ENCODE results near the gene CDK14. TPM values are rescaled to one million over a fixed set of nuclear protein-coding genes. Genes with fewer than 3 reads are reported as not detected.
"Not testable (repeated sequence)": the region's sequence is repeated elsewhere in the genome, so short reads cannot be mapped to it uniquely, and the experiment has no call there.

Gene CDK14
- total and polyA plus RNA-seq, 11 donors = 2.9 to 37.7 (median 21.3) TPM

GRCh38 chr7:90797596-90797995 lies 201.5 kb downstream of the CDK14 start:
- intact Hi-C loops (cut with DNase I) = no loop called here
- no peak for DNase-seq
- no peak overlapping the region for H3K27ac ChIP-seq
- H3K4me1 ChIP-seq = no peaks in the 10 kb centered on the region
- no peaks in the 10 kb centered on the region for H3K36me3 ChIP-seq
- TF ChIP-seq POLR2A (IDR thresholded peaks at IDR 0.05) (no peak), CTCF (IDR thresholded peaks at IDR 0.05) (no peak)
- no peak for ATAC-seq
- H3K9me3 ChIP-seq = peaks cover 0 to 19% (median 3%) of the 10 kb centered on the region in 12 donors
- WGBS, 4 donors = 78 to 82% (median 80%) methylated on average over 2 of the region's 2 CpGs
- H3K27me3 ChIP-seq = no peaks in the 10 kb centered on the region
- no peak overlapping the region for H3K4me3 ChIP-seq

DNA sequence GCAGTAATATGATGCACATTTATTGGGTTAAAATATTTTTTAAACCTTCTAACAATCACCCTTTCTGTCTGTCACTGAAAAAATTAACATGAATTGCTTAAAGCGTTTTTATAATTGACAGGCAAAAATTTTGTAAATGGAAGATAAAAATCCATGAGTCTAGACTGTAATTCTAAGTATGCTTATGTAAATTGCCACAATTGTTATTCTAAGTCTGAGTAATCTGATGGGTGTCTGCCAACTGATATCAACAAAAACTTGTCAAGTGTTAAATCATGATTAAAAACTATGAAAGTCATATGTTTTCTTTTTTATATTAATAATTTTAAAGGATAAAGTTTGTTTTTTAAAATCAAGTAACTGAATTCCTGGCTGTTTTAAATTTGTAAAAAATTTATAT lies 208.2 kb downstream of the CDK14 start:
- WGBS, 4 donors = 60 to 76% (median 70%) methylated on average over 1 of the region's 1 CpG
- no peak for TF ChIP-seq CTCF (IDR thresholded peaks at IDR 0.05)
- no peak for TF ChIP-seq POLR2A (IDR thresholded peaks at IDR 0.05)
- Histone ChIP-seq H3K27me3 (no peaks in the 10 kb centered on the region), H3K4me1 (no peaks in the 10 kb centered on the region), H3K4me3 (no peak overlapping the region), H3K27ac (no peak overlapping the region), H3K36me3 (no peaks in the 10 kb centered on the region), H3K9me3 (peaks cover 0 to 4% (median 0%) of the 10 kb centered on the region in 12 donors)
- ATAC-seq = no peak
- intact Hi-C loops (cut with DNase I) = no loop called here
- no peak for DNase-seq

DNA sequence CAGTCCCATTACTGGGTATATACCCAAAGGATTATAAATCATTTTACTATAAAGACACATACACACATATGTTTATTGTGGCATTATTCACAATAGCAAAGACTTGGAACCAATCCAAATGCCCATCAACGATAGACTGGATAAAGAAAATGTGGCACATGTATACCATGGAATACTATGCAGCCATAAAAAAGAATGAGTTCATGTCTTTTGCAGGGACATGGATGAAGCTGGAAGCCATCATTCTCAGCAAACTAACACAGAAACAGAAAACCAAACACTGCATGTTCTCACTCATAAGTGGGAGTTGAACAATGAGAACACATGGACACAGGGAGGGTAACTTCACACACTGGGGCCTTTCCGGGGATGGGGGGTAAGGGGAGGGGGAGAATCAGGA lies 219.4 kb downstream of the CDK14 start:
- intact Hi-C loops (cut with DNase I); H3K4me3 ChIP-seq; H3K9me3 ChIP-seq; ATAC-seq; H3K36me3 ChIP-seq; DNase-seq; H3K27me3 ChIP-seq; H3K27ac ChIP-seq: not testable (repeated sequence)
- 86 to 95% (median 95%) methylated on average over 2 of the region's 2 CpGs for WGBS, 4 donors
- peaks cover 0 to 13% (median 0%) of the 10 kb centered on the region in 12 donors for H3K4me1 ChIP-seq

- TF ChIP-seq POLR2A (IDR thresholded peaks at IDR 0.05) = no peak
- TF ChIP-seq CTCF (IDR thresholded peaks at IDR 0.05) = no peak
- Histone ChIP-seq H3K9me3 (peaks cover 0 to 8% (median 0%) of the 10 kb centered on the region in 12 donors), H3K4me3 (no peak overlapping the region), H3K27me3 (no peaks in the 10 kb centered on the region), H3K27ac (peak overlapping the region in 3 of 12 donors; percentile 4 to 54 (median 35)), H3K4me1 (peaks cover 0 to 15% (median 0%) of the 10 kb centered on the region in 12 donors), H3K36me3 (no peaks in the 10 kb centered on the region)
- peak in 2 of 4 donors; percentile 24 to 81 for ATAC-seq
- 68 to 75% (median 68%) methylated on average over 6 of the region's 6 CpGs for WGBS, 4 donors
- no peak for DNase-seq
- intact Hi-C loops (cut with DNase I) = no loop called here
Measured at GRCh38 chr7:90816511-90817142, 220.5 kb downstream of the CDK14 start.

DNA sequence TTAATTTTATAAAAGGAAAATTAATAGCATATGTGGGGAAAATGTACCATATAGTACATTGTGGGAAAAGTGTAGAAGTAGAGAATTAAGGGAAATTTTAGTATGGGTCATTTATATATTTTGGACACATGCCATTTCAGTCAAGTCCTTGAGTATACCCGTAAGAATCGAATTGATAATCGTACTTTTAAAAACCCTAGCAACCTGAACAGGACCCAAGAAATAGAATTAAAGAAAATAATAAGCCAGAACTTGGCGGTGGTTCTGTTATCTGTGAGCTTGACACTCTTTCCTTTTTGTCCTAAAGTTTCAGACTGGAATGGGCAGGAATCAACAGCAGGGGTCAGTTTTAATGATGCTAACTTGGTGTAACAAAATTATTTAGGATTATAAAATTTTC lies 221.0 kb downstream of the CDK14 start:
- DNase-seq (no peak), ATAC-seq (no peak)
- 61 to 71% (median 66%) methylated on average over 4 of the region's 4 CpGs for WGBS, 4 donors
- H3K36me3 ChIP-seq = no peaks in the 10 kb centered on the region
- peaks cover 0 to 21% (median 0%) of the 10 kb centered on the region in 12 donors for H3K4me1 ChIP-seq
- H3K9me3 ChIP-seq = peaks cover 0 to 5% (median 0%) of the 10 kb centered on the region in 12 donors
- no peaks in the 10 kb centered on the region for H3K27me3 ChIP-seq
- peak overlapping the region in 2 of 12 donors; percentile 4 to 35 for H3K27ac ChIP-seq
- intact Hi-C loops (cut with DNase I) = no loop called here
- H3K4me3 ChIP-seq = no peak overlapping the region
- TF ChIP-seq CTCF (IDR thresholded peaks at IDR 0.05) (no peak), POLR2A (IDR thresholded peaks at IDR 0.05) (no peak)

All from heart left ventricle (tissue), 16 donors.